ENCODE results near the gene MEGF6. TPM values are rescaled to one million over a fixed set of nuclear protein-coding genes. Genes with fewer than 3 reads are reported as not detected.

MEGF6 gene
- total and polyA plus RNA-seq, 7 donors = 0.67 to 5.5 (median 3.7) TPM

DNA sequence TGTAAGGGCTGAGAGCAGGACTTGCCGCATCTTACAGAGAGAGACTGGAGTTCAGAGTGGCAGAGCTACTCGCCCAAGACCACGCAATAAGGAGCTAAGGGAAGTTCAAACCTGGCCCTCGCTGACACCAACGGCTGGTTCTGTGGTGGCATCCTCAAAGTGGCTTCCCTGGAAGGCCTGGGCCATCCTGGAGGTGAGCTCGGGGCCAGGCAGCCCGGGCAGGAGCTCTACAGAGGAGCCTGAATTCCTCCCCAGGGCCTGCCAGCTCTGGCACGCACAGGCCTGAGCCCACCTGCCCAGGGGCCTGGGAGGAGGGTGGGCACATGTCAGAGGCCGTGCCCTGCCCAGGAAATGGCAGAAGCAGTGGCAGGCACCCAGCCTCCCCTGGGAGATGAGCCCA, 68.6 kb downstream of the MEGF6 start:
- TF ChIP-seq, protein P1, sequence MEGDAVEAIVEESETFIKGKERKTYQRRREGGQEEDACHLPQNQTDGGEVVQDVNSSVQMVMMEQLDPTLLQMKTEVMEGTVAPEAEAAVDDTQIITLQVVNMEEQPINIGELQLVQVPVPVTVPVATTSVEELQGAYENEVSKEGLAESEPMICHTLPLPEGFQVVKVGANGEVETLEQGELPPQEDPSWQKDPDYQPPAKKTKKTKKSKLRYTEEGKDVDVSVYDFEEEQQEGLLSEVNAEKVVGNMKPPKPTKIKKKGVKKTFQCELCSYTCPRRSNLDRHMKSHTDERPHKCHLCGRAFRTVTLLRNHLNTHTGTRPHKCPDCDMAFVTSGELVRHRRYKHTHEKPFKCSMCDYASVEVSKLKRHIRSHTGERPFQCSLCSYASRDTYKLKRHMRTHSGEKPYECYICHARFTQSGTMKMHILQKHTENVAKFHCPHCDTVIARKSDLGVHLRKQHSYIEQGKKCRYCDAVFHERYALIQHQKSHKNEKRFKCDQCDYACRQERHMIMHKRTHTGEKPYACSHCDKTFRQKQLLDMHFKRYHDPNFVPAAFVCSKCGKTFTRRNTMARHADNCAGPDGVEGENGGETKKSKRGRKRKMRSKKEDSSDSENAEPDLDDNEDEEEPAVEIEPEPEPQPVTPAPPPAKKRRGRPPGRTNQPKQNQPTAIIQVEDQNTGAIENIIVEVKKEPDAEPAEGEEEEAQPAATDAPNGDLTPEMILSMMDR (IDR thresholded peaks at IDR 0.05) = no peak
- intact Hi-C loops (cut with DNase I) = no loop called here
- peak overlapping the region; percentile 10 for H3K27ac ChIP-seq
- no peak overlapping the region for H3K4me3 ChIP-seq
- no peaks in the 10 kb centered on the region for H3K9me3 ChIP-seq
- no peaks in the 10 kb centered on the region for H3K36me3 ChIP-seq (ENCODE audit: insufficient read depth in 1 of 2, low read depth in 1 of 2)
- WGBS, 3 donors = 76 to 86% (median 78%) methylated on average over 8 to 9 of the region's 9 CpGs
- ATAC-seq (peak in 1 of 4 donors; percentile 3), DNase-seq (no peak)
- H3K27me3 ChIP-seq (ENCODE audit: insufficient read depth in 3 of 3, low read length in 2 of 3) = peaks cover 0 to 15% (median 0%) of the 10 kb centered on the region in 3 donors
- peaks cover 17% of the 10 kb centered on the region for H3K4me1 ChIP-seq

DNA sequence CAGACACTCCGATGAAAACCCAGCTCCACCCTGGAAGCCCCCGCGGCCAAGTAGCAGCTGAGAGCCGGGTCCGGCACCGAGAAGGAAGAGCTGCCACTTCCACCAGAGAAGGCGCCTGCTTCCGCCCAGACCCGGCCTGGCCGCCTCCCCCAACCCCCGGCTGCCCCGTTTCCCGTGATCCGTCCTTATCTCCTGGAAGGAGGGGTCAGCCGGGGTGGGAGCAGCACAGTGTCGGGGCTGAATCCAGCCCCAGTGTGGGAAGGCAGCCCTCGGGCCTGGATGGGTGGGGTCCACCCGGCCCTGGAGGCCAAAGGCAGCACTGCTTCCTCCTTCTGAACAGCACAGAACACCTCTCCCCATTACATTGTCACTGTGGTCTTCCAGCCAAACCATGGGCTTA, 69.4 kb downstream of the MEGF6 start:
- Histone ChIP-seq H3K36me3 (ENCODE audit: insufficient read depth in 1 of 2, low read depth in 1 of 2) (no peaks in the 10 kb centered on the region), H3K4me1 (peaks cover 17% of the 10 kb centered on the region), H3K27me3 (ENCODE audit: insufficient read depth in 3 of 3, low read length in 2 of 3) (peaks cover 0 to 7% (median 0%) of the 10 kb centered on the region in 3 donors), H3K9me3 (no peaks in the 10 kb centered on the region), H3K27ac (no peak overlapping the region), H3K4me3 (no peak overlapping the region)
- WGBS, 3 donors = 71 to 73% (median 71%) methylated on average over 15 to 18 of the region's 18 CpGs
- intact Hi-C loops (cut with DNase I) = no loop called here
- TF ChIP-seq, protein P1 (IDR thresholded peaks at IDR 0.05) = no peak
- ATAC-seq (no peak), DNase-seq (no peak)

DNA sequence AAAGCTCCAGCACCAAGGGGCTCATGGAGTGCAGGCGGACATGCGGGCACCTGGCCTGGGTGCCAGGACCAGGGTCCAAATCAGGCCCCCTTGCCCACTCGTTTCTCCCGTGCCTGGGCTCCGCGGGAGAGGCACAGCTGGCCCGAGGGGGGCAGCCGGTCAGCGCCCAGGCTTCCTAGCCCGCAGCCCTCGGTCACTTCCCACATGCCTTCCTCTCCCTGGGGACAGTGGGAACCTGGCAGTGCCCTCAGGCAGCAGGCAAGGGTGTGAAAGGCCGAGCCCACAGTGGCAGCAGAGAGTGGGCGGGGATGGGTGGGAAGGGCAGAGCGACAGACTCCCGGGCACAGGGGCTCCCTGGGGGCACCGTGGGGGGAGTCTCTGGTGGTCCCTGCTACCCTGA, 69.8 kb downstream of the MEGF6 start:
- no peaks in the 10 kb centered on the region for H3K9me3 ChIP-seq
- TF ChIP-seq, protein P1 (IDR thresholded peaks at IDR 0.05) = no peak
- H3K4me3 ChIP-seq = no peak overlapping the region
- no peak for ATAC-seq
- 74 to 80% (median 76%) methylated on average over 16 of the region's 16 CpGs for WGBS, 3 donors
- no peak overlapping the region for H3K27ac ChIP-seq
- intact Hi-C loops (cut with DNase I) = no loop called here
- H3K4me1 ChIP-seq = peaks cover 21% of the 10 kb centered on the region
- H3K36me3 ChIP-seq (ENCODE audit: insufficient read depth in 1 of 2, low read depth in 1 of 2) = no peaks in the 10 kb centered on the region
- H3K27me3 ChIP-seq (ENCODE audit: insufficient read depth in 3 of 3, low read length in 2 of 3) = peaks cover 0 to 5% (median 0%) of the 10 kb centered on the region in 3 donors
- no peak for DNase-seq

DNA sequence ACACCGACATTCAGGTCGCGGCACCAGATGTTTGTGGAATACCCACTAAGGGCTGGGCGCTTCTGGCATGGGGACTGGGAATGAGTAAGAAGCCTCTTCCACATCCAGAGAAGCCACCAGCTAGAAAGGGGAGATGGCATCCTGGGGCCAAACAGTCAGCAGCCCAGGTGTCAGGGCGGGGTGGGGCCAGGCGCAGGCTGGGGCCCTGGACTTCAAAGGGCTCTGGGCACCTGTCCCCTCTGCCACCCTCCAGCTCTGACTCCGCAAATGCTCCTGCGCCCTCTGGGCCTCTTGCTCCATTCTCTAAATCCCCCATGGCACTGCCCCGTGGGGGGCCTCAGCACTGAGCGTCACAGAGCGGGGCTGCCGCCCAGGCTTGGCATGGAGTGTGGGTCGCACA, 70.4 kb downstream of the MEGF6 start:
- no peaks in the 10 kb centered on the region for H3K9me3 ChIP-seq
- no peak overlapping the region for H3K4me3 ChIP-seq
- DNase-seq = no peak
- WGBS, 3 donors = 93 to 98% (median 96%) methylated on average over 11 to 13 of the region's 13 CpGs
- peak overlapping the region; percentile 74 for H3K27ac ChIP-seq
- no peak for ATAC-seq
- TF ChIP-seq, protein P1 (IDR thresholded peaks at IDR 0.05) = no peak
- H3K36me3 ChIP-seq (ENCODE audit: insufficient read depth in 1 of 2, low read depth in 1 of 2) = no peaks in the 10 kb centered on the region
- H3K27me3 ChIP-seq (ENCODE audit: insufficient read depth in 3 of 3, low read length in 2 of 3) = peaks cover 0 to under 1% (median 0%) of the 10 kb centered on the region in 3 donors
- intact Hi-C loops (cut with DNase I) = no loop called here
- peaks cover 22% of the 10 kb centered on the region for H3K4me1 ChIP-seq
